B cell (primary cell): ENCODE results near the gene PACRG. TPM values are rescaled to one million over a fixed set of nuclear protein-coding genes. Genes with fewer than 3 reads are reported as not detected.

Source experiments
- ATAC-seq: fragments of 200-7000 bp; cut with Tn5 transposase; one replicate; pipeline ENCODE4 v1.10.0; 2021; ENCODE audit warnings: low read depth, mild to moderate bottlenecking, moderate number of reproducible peaks, moderate library complexity
- CTCF ChIA-PET: fragments of 350-600 bp; sonication (Branson Sonifier 250); formaldehyde crosslinking; loops from one replicate; lab custom pipeline; 2021; ENCODE audit warnings: antibody characterized with exemption, inconsistent platforms; lab: Charles Lee
- POLR2A ChIA-PET: fragments of 350-600 bp; sonication (Branson Sonifier 250); formaldehyde crosslinking; loops from one replicate; lab custom pipeline; 2021; ENCODE audit warnings: antibody characterized with exemption; lab: Charles Lee
- DNase-seq: peaks from one replicate; pipeline ENCODE4 v3.0.0; 2013
- H2AFZ ChIP-seq: 2 replicates; pipeline ENCODE4 v1.6.1; 2012; ENCODE audit warnings: mild to moderate bottlenecking, low read depth, low read length; ENCODE audit not compliant: insufficient read depth, poor library complexity, severe bottlenecking
- H3K27ac ChIP-seq, 2 donors: 1 replicate in 1 of 2; 2 replicates in 1 of 2; pipeline ENCODE4 v1.5.1; 2012 to 2013; ENCODE audit warnings: low read length in 2 of 2, mild to moderate bottlenecking in 2 of 2, moderate library complexity in 1 of 2
- H3K27me3 ChIP-seq, 4 experiments: fragments of 200-600 bp in 1 of 4; sonication (generic) in 1 of 4; replicated peaks in 1 of 4; 1 replicate in 2 of 4; 2 replicates in 2 of 4; pipeline versions ENCODE4 v1.6.1 to v1.7.0; 2013 to 2016; ENCODE audit warnings: low read length in 3 of 4, mild to moderate bottlenecking in 2 of 4, mixed read lengths in 1 of 4, moderate library complexity in 1 of 4; ENCODE audit not compliant: insufficient read depth in 4 of 4, control insufficient read depth in 3 of 4; ENCODE audit errors: control extremely low read depth in 1 of 4
- H3K36me3 ChIP-seq, 2 experiments: replicated peaks in 1 of 2; 1 replicate in 1 of 2; 2 replicates in 1 of 2; pipeline versions ENCODE4 v1.6.1 to v1.7.1; 2013; ENCODE audit warnings: low read length in 1 of 2; ENCODE audit not compliant: insufficient read depth in 2 of 2, control insufficient read depth in 1 of 2; ENCODE audit errors: control extremely low read depth in 1 of 2, extremely low read depth in 1 of 2
- H3K4me1 ChIP-seq, 2 donors: fragments of 200-600 bp in 1 of 2; sonication (generic) in 1 of 2; 1 replicate in 1 of 2; 2 replicates in 1 of 2; pipeline versions ENCODE4 v1.5.1 to v1.6.1; 2013 to 2017; ENCODE audit warnings: low read length in 2 of 2; ENCODE audit not compliant: control insufficient read depth in 2 of 2, insufficient read depth in 2 of 2
- H3K4me2 ChIP-seq: replicated peaks from 2 replicates; pipeline ENCODE3; 2012; ENCODE audit warnings: mild to moderate bottlenecking, low read depth, low read length; ENCODE audit not compliant: poor library complexity, severe bottlenecking
- H3K4me3 ChIP-seq, 5 experiments: fragments of 200-600 bp in 1 of 5; sonication (generic) in 1 of 5; 1 replicate in 3 of 5; 2 replicates in 2 of 5; pipeline versions ENCODE4 v1.5.1 to v1.7.0; 2011 to 2016; ENCODE audit warnings: low read length in 4 of 5, mild to moderate bottlenecking in 4 of 5, low read depth in 2 of 5, control low read depth in 1 of 5, moderate library complexity in 1 of 5; ENCODE audit not compliant: insufficient read depth in 1 of 5; ENCODE audit errors: control extremely low read depth in 1 of 5, extremely low read depth in 1 of 5
- H3K79me2 ChIP-seq: fragments of 200-600 bp; sonication (generic); one replicate; pipeline ENCODE4 v1.6.0; 2016; ENCODE audit warnings: low read length; ENCODE audit not compliant: control insufficient read depth, insufficient read depth
- H3K9ac ChIP-seq: fragments of 200-600 bp; sonication (generic); 2 replicates; pipeline ENCODE4 v1.6.1; 2017; ENCODE audit warnings: mild to moderate bottlenecking, low read length, moderate library complexity
- H3K9me3 ChIP-seq, 3 donors: one replicate each; pipeline versions ENCODE4 v1.6.1 to v1.7.1; 2013; ENCODE audit warnings: low read length in 2 of 3; ENCODE audit not compliant: control insufficient read depth in 2 of 3, insufficient read depth in 1 of 3; ENCODE audit errors: control extremely low read depth in 1 of 3
- H4K20me1 ChIP-seq: 2 replicates; pipeline ENCODE4 v1.6.0; 2012; ENCODE audit warnings: mild to moderate bottlenecking, low read length; ENCODE audit not compliant: insufficient read depth, control insufficient read depth, poor library complexity, severe bottlenecking
- H3K27ac Mint-ChIP-seq: one replicate; pipeline ENCODE4 v1.8.0; 2021; ENCODE audit warnings: mixed read lengths
- H3K27me3 Mint-ChIP-seq: one replicate; pipeline ENCODE4 v1.8.0; 2021; ENCODE audit warnings: mixed read lengths
- H3K4me1 Mint-ChIP-seq: one replicate; pipeline ENCODE4 v1.8.0; 2021; ENCODE audit warnings: mixed read lengths
- H3K4me3 Mint-ChIP-seq: one replicate; pipeline ENCODE4 v1.8.0; 2021; ENCODE audit warnings: mixed read lengths
- H3K9me3 Mint-ChIP-seq: one replicate; pipeline ENCODE4 v1.8.0; 2022; ENCODE audit warnings: mixed read lengths; ENCODE audit not compliant: insufficient read depth
- EZH2 ChIP-seq: IDR thresholded peaks from 2 replicates; pipeline ENCODE4 v1.6.1; 2012; ENCODE audit warnings: borderline replicate concordance, low read depth, mild to moderate bottlenecking, moderate library complexity, low read length; ENCODE audit not compliant: insufficient read depth, poor library complexity, severe bottlenecking
- WGBS: methylation state at CpG from one replicate; pipeline ENCODE4 v1.1.5; 2013; ENCODE audit warnings: missing lambda C conversion rate; ENCODE audit not compliant: insufficient coverage; 5-methylcytosine and 5-hydroxymethylcytosine counted together
- intact Hi-C: fragments of 100-400 bp; cut with micrococcal nuclease; formaldehyde crosslinking; loops from one replicate; pipeline ENCODE4 v1.10.0; 2022
- polyA plus RNA-seq: library from polyadenylated mRNA; depleted of rRNA; stranded (reverse); fragments of >200 nt; gene quantifications from 2 replicates; pipeline ENCODE4 v1.2.3, GENCODE V29; 2012
- total RNA-seq, 2 donors: library from RNA; stranded (reverse); fragments of 120-200 nt in 1 of 2; gene quantifications; 1 replicate in 1 of 2; 2 replicates in 1 of 2; pipeline versions ENCODE4 v1.2.3 to v1.2.4, GENCODE V29; 2013 to 2022
- TF ChIP-seq, protein P1 (sequence below): fragments of 200-600 bp; IDR thresholded peaks from one replicate; pipeline ENCODE4 v1.8.0; 2022; ENCODE audit warnings: antibody characterized with exemption, mild to moderate bottlenecking

PACRG gene
- total and polyA plus RNA-seq, 2 donors (not counting 1 experiment from before 2014, with no cell fraction given) = not detected

DNA sequence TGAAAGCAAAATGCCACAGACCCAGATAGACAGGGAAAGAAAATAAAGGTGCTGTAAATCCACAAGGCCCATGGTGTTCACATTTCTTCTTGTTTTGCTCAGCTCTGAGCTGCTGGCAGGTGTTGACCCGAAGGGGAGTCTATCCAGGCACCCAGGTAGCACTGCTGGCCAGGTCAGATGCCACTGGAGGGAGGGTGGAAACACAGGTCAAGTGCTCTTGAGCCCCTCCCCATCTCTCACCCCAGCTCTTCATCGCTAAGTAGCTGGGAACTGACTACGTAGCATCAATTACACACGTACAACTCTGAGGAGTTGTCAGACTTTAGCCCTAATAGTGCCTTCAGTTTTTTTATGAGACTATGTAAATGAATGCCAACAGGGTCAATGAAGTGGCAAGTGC, 399.0 kb downstream of the PACRG start:
- H4K20me1 ChIP-seq = no peaks in the 10 kb centered on the region
- intact Hi-C loops = no loop called here
- H3K4me2 ChIP-seq = no peak overlapping the region
- H3K27me3 ChIP-seq = no peaks in the 10 kb centered on the region
- ChIA-PET POLR2A (no interaction called here), CTCF (no interaction called here)
- no peak for DNase-seq
- no peak for ATAC-seq
- no peaks in the 10 kb centered on the region for H3K4me1 ChIP-seq
- no peak overlapping the region for H3K27ac ChIP-seq
- H2AFZ ChIP-seq = no peak overlapping the region
- no peaks in the 10 kb centered on the region for H3K9me3 ChIP-seq
- no peak overlapping the region for H3K4me3 ChIP-seq
- Mint-ChIP-seq H3K27ac (no peak overlapping the region), H3K4me1 (no peaks in the 10 kb centered on the region), H3K9me3 (peaks cover 3% of the 10 kb centered on the region), H3K27me3 (no peaks in the 10 kb centered on the region), H3K4me3 (no peak overlapping the region)
- no peak overlapping the region for H3K9ac ChIP-seq
- WGBS = 63% methylated on average over 1 of the region's 4 CpGs
- H3K79me2 ChIP-seq = no peaks in the 10 kb centered on the region
- H3K36me3 ChIP-seq = no peaks in the 10 kb centered on the region
- no peak for TF ChIP-seq EZH2
- TF ChIP-seq, protein P1, sequence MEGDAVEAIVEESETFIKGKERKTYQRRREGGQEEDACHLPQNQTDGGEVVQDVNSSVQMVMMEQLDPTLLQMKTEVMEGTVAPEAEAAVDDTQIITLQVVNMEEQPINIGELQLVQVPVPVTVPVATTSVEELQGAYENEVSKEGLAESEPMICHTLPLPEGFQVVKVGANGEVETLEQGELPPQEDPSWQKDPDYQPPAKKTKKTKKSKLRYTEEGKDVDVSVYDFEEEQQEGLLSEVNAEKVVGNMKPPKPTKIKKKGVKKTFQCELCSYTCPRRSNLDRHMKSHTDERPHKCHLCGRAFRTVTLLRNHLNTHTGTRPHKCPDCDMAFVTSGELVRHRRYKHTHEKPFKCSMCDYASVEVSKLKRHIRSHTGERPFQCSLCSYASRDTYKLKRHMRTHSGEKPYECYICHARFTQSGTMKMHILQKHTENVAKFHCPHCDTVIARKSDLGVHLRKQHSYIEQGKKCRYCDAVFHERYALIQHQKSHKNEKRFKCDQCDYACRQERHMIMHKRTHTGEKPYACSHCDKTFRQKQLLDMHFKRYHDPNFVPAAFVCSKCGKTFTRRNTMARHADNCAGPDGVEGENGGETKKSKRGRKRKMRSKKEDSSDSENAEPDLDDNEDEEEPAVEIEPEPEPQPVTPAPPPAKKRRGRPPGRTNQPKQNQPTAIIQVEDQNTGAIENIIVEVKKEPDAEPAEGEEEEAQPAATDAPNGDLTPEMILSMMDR = no peak

DNA sequence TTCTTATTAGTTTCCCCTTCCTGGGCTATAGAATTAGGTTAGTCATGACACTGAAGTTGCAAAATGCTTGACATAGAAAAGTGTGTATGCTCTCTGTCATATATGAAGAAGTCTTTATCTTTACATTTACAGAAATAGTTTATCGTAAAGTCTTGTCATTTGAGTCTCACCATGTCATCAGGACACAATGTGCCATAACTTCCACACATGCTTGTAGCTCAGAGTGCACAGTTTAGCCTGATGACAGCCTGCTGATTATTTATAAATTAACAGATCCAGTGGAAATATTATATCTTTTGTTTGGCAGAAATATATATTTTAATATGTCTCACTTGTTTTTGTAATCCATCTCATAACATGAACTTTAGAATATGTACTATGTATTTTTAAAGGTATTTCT, 399.8 kb downstream of the PACRG start:
- no peaks in the 10 kb centered on the region for H3K27me3 Mint-ChIP-seq
- TF ChIP-seq EZH2 = no peak
- TF ChIP-seq, protein P1 = no peak
- ATAC-seq = no peak
- H3K27ac ChIP-seq = no peak overlapping the region
- no peaks in the 10 kb centered on the region for H3K4me1 ChIP-seq
- no peak overlapping the region for H3K4me2 ChIP-seq
- H3K27me3 ChIP-seq = no peaks in the 10 kb centered on the region
- no peaks in the 10 kb centered on the region for H3K4me1 Mint-ChIP-seq
- H3K36me3 ChIP-seq = no peaks in the 10 kb centered on the region
- no peak for DNase-seq
- peaks cover 3% of the 10 kb centered on the region for H3K9me3 Mint-ChIP-seq
- no peak overlapping the region for H3K9ac ChIP-seq
- H2AFZ ChIP-seq = no peak overlapping the region
- WGBS = no CpG with 5 or more reads among the region's 1 CpG
- intact Hi-C loops = no loop called here
- H3K79me2 ChIP-seq = no peaks in the 10 kb centered on the region
- H3K27ac Mint-ChIP-seq = no peak overlapping the region
- no peaks in the 10 kb centered on the region for H3K9me3 ChIP-seq
- H4K20me1 ChIP-seq = no peaks in the 10 kb centered on the region
- H3K4me3 ChIP-seq = no peak overlapping the region
- CTCF ChIA-PET = no interaction called here
- POLR2A ChIA-PET = no interaction called here
- no peak overlapping the region for H3K4me3 Mint-ChIP-seq
